GM12801 (cell line): ENCODE measurements around the gene ZNF749.

Source experiments
- CTCF ChIP-seq: IDR thresholded peaks from one replicate; pipeline ENCODE4 v1.5.1; 2011; ENCODE audit warnings: control low read depth; ENCODE audit not compliant: insufficient read length; ENCODE audit errors: extremely low read depth

Gene ZNF749

GRCh38 chr19:57438925-57439324 lies 3.8 kb downstream of the ZNF749 start:
- no peak for TF ChIP-seq CTCF

- no peak for TF ChIP-seq CTCF
Observed at GRCh38 chr19:57441979-57442752, 7.0 kb downstream of the ZNF749 start.

GRCh38 chr19:57443121-57443696 lies 8.1 kb downstream of the ZNF749 start:
- no peak for TF ChIP-seq CTCF

GRCh38 chr19:57452307-57452706 lies 17.2 kb downstream of the ZNF749 start:
- TF ChIP-seq CTCF, result no peak

GRCh38 chr19:57465680-57466381 lies 30.7 kb downstream of the ZNF749 start:
- TF ChIP-seq CTCF, result no peak

GRCh38 chr19:57466489-57466888 lies 31.4 kb downstream of the ZNF749 start:
- no peak for TF ChIP-seq CTCF

GRCh38 chr19:57473646-57474045 lies 38.5 kb downstream of the ZNF749 start:
- TF ChIP-seq CTCF, result no peak
